Upper lobe of left lung (tissue), 4 donors: ENCODE measurements around the gene GLIS1.

ENCODE experiments used
- CTCF ChIP-seq, 6 experiments: fragments of 450-650 bp in 4 of 6; fragments of 200-600 bp in 2 of 6; sonication (generic) in 2 of 6; IDR thresholded peaks; one replicate each; pipeline ENCODE4 v1.5.1; 2016 to 2019; ENCODE audit warnings: antibody characterized with exemption in 6 of 6
- POLR2A ChIP-seq, 4 donors: fragments of 450-650 bp; IDR thresholded peaks; one replicate each; pipeline ENCODE4 v1.5.1; 2016 to 2017; ENCODE audit warnings: antibody characterized with exemption in 4 of 4, mild to moderate bottlenecking in 2 of 4
- POLR2AphosphoS5 ChIP-seq, 2 donors: sonication (generic); formaldehyde crosslinking; IDR thresholded peaks; one replicate each; pipeline ENCODE4 v1.5.1; 2017; ENCODE audit warnings: antibody characterized with exemption in 2 of 2

GRCh38 chr1:53696571-53696970, 42.4 kb downstream of the GLIS1 start:
- TF ChIP-seq CTCF (IDR thresholded peaks at IDR 0.05) (no peak), POLR2AphosphoS5 (IDR thresholded peaks at IDR 0.05) (no peak), POLR2A (IDR thresholded peaks at IDR 0.05) (no peak)
